ENCODE data around the gene GSG1L. TPM values are rescaled to one million over a fixed set of nuclear protein-coding genes. Genes with fewer than 3 reads are reported as not detected.
A peak's percentile ranks its signal among the peaks of the same experiment; 100 is the strongest.

The GSG1L gene
- total RNA-seq, 1 experiment from 2014 or later, result not detected

DNA sequence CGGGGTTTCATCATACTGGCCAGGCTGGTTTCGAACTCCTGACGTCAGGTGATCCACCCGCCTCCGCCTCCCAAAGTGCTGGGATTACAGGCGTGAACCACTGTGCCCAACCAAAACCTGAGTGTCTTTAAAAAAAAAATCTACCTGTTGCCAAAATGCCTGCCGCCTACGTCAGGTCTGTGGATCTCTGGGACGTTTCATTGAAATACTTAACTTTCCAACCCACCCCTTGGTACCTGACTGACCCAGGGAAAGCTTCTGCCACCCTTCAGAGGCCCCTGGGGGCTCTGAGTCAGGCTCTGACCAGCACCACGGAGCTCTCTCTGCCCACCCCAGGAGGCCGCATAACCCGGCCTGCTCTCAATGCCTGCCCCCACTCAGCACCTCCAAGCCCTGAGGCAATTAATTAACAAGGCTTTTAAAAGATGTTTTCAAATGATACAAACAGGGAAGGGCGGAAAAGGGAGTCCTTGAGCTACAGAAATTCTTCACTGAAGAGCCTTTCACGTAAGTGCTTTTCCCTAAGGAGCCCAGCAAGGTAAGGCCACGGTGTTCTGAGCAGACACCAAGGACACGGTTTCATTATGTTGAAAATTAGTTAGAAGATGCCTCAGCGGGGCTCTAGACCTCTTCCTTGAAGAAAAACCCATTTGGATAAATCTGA is 29.3 kb upstream of the GSG1L start:
- H3K9me3 ChIP-seq (ENCODE audit: insufficient read depth, low read depth), result no peaks in the 10 kb centered on the region
- peak overlapping the region; percentile 76 for H3K27ac ChIP-seq
- peak; percentile 60 to 81 for DNase-seq
- H2AFZ ChIP-seq, result peak overlapping the region; percentile 67; the same call in 1 of the 2 replicates
- H3K4me1 ChIP-seq (replicated peaks; ENCODE audit: insufficient read depth), result peaks cover 33% of the 10 kb centered on the region
- no peaks in the 10 kb centered on the region for H3K9me2 ChIP-seq (ENCODE audit: insufficient read depth)
- TF ChIP-seq, protein P1, sequence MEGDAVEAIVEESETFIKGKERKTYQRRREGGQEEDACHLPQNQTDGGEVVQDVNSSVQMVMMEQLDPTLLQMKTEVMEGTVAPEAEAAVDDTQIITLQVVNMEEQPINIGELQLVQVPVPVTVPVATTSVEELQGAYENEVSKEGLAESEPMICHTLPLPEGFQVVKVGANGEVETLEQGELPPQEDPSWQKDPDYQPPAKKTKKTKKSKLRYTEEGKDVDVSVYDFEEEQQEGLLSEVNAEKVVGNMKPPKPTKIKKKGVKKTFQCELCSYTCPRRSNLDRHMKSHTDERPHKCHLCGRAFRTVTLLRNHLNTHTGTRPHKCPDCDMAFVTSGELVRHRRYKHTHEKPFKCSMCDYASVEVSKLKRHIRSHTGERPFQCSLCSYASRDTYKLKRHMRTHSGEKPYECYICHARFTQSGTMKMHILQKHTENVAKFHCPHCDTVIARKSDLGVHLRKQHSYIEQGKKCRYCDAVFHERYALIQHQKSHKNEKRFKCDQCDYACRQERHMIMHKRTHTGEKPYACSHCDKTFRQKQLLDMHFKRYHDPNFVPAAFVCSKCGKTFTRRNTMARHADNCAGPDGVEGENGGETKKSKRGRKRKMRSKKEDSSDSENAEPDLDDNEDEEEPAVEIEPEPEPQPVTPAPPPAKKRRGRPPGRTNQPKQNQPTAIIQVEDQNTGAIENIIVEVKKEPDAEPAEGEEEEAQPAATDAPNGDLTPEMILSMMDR (conservative IDR thresholded peaks at IDR 0.05), result no peak
- no peak for TF ChIP-seq EZH2 (IDR thresholded peaks at IDR 0.05; ENCODE audit: low read depth)
- H3K27me3 ChIP-seq (ENCODE audit: insufficient read depth, low read depth), result no peaks in the 10 kb centered on the region
- POLR2A ChIA-PET (ENCODE audit: unreplicated experiment), result interaction anchor here (0.6 kb wide), 1 partner anchor 581 kb away, joined by 3 read pairs; no protein-coding TSS in a partner anchor
- H4K20me1 ChIP-seq (ENCODE audit: insufficient read depth), result no peaks in the 10 kb centered on the region; the same call in 1 of the 2 replicates
- intact Hi-C loops (cut with micrococcal nuclease; ENCODE audit: unreplicated experiment), result loop anchor here (5.0 kb wide), 1 partner anchor 631 kb away; no protein-coding TSS in a partner anchor
- no peak overlapping the region for H3K4me3 ChIP-seq
- BruUV-seq (replicated peaks), result TSS peak; percentile 47
- H3K36me3 ChIP-seq (ENCODE audit: low read depth), result no peaks in the 10 kb centered on the region
- H3K4me2 ChIP-seq, result peak overlapping the region; percentile 56
- CTCF ChIA-PET, result interaction anchor here (0.8 to 1.4 kb wide), 2 partner anchors 18 to 453 kb away, joined by 4 to 8 read pairs; no protein-coding TSS in a partner anchor
- H3F3A ChIP-seq (ENCODE audit: insufficient read depth, low read depth), result peaks cover 46% of the 10 kb centered on the region
- 0 out of 2 replicates have a peak, but pooled peaks cover 4% of the 10 kb centered on the region for H3K79me2 ChIP-seq (ENCODE audit: low read depth)

DNA sequence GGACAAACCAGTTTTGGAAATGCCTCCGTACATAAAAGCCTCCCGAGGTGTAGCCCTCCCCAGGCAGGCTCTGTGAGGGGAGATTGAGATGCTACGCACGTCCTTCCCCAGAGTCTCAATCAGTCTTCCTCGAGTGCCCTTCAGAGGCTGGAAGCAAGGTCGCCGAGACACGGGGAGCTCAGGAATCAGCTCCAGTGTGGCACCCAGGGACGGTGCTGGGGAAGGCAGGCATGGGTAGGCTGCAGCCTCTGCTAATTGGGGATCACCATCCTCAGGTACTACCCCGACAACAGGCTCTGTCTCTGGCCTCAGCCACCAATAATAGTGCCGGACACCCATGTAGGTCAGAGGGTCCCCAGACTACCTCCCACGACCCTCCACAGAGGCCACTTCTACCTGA is 28.1 kb upstream of the GSG1L start:
- no TSS peak for BruUV-seq (replicated peaks)
- no peak for DNase-seq
- CTCF ChIA-PET, result interaction anchor here (0.6 to 0.9 kb wide), 2 partner anchors 119 to 541 kb away, joined by 3 to 5 read pairs; partner anchors contain the start of gene KATNIP
- H3K4me3 ChIP-seq, result no peak overlapping the region
- no peak overlapping the region for H2AFZ ChIP-seq
- no peaks in the 10 kb centered on the region for H3K36me3 ChIP-seq (ENCODE audit: low read depth)
- POLR2A ChIA-PET (ENCODE audit: unreplicated experiment), result no interaction called here
- H3K79me2 ChIP-seq (ENCODE audit: low read depth), result 0 out of 2 replicates have a peak, but pooled peaks cover 4% of the 10 kb centered on the region
- H3K9me2 ChIP-seq (ENCODE audit: insufficient read depth), result no peaks in the 10 kb centered on the region
- no peak for TF ChIP-seq EZH2 (IDR thresholded peaks at IDR 0.05; ENCODE audit: low read depth)
- TF ChIP-seq, protein P1 (conservative IDR thresholded peaks at IDR 0.05), result no peak
- peak overlapping the region; percentile 39 for H3K4me2 ChIP-seq
- H3K4me1 ChIP-seq (replicated peaks; ENCODE audit: insufficient read depth), result peaks cover 33% of the 10 kb centered on the region
- H3F3A ChIP-seq (ENCODE audit: insufficient read depth, low read depth), result peaks cover 46% of the 10 kb centered on the region
- no peaks in the 10 kb centered on the region; the same call in 1 of the 2 replicates for H4K20me1 ChIP-seq (ENCODE audit: insufficient read depth)
- no peaks in the 10 kb centered on the region for H3K9me3 ChIP-seq (ENCODE audit: insufficient read depth, low read depth)
- no peaks in the 10 kb centered on the region for H3K27me3 ChIP-seq (ENCODE audit: insufficient read depth, low read depth)
- H3K27ac ChIP-seq, result peak overlapping the region; percentile 76
- intact Hi-C loops (cut with micrococcal nuclease; ENCODE audit: unreplicated experiment), result loop anchor here (5.0 kb wide), 1 partner anchor 629 kb away; no protein-coding TSS in a partner anchor

DNA sequence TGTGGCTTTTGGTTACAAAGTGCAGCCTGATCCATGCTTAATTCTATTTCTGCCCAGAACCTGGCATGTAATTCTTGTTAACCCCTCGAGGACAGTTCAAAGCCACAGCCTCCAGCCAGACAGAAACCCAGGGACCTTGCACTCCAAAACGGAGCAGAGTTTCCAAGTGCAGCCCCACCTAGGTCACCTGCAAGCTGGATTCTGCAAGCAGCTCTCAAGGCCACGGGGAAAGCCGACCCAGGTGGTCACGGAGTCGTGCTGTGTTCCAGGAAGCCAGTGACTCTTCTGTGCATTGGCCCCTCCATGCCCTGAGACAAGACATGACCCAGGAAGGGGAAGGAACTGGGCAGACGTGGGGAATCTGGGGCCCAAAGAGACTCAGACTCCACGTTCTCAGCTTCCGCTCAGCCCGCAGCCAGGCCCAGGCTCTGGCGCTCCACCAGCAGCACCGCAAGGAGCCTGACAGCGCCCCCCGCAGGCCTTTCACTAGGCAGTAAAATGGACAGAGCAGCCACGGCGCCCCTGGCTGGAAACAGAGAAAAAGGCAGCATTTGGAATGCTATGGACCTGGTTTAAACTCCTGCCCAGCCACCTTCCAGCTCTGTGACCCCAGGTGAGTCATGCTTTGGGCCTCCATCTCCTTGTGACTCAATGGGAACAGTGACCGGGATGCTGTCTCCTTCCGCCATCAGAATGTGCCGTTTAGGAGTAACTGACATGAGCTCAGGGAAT is 27.3 kb upstream of the GSG1L start:
- Histone ChIP-seq H4K20me1 (ENCODE audit: insufficient read depth) (no peaks in the 10 kb centered on the region; the same call in 1 of the 2 replicates), H3K27ac (peak overlapping the region; percentile 76)

More for the DNA sequence above, 27.3 kb upstream of the GSG1L start:
- Histone ChIP-seq H3K9me3 (ENCODE audit: insufficient read depth, low read depth) (no peaks in the 10 kb centered on the region), H3K4me1 (replicated peaks; ENCODE audit: insufficient read depth) (peaks cover 33% of the 10 kb centered on the region), H3K4me2 (peak overlapping the region; percentile 39; the same call in 1 of the 2 replicates), H3K27me3 (ENCODE audit: insufficient read depth, low read depth) (no peaks in the 10 kb centered on the region), H3K9me2 (ENCODE audit: insufficient read depth) (no peaks in the 10 kb centered on the region), H2AFZ (no peak overlapping the region), H3K79me2 (ENCODE audit: low read depth) (0 out of 2 replicates have a peak, but pooled peaks cover 4% of the 10 kb centered on the region), H3K36me3 (ENCODE audit: low read depth) (no peaks in the 10 kb centered on the region), H3K4me3 (no peak overlapping the region), H3F3A (ENCODE audit: insufficient read depth, low read depth) (peaks cover 41% of the 10 kb centered on the region)
- intact Hi-C loops (cut with micrococcal nuclease; ENCODE audit: unreplicated experiment), result loop anchor here (5.0 kb wide), 1 partner anchor 629 kb away; no protein-coding TSS in a partner anchor
- TF ChIP-seq, protein P1 (conservative IDR thresholded peaks at IDR 0.05), result peak; percentile 53; the same call in 1 of the 2 replicates
- no peak for TF ChIP-seq EZH2 (IDR thresholded peaks at IDR 0.05; ENCODE audit: low read depth)
- DNase-seq, result peak; percentile 66 to 75
- CTCF ChIA-PET, result interaction anchor here (0.9 kb wide), 1 partner anchor 540 kb away, joined by 5 read pairs; the partner anchor contains the start of gene KATNIP
- no TSS peak for BruUV-seq (replicated peaks)
- POLR2A ChIA-PET (ENCODE audit: unreplicated experiment), result interaction anchor here (0.6 kb wide), 1 partner anchor 56 kb away, joined by 3 read pairs; no protein-coding TSS in a partner anchor

Measured in PC-9 (cell line).